Skin of body (tissue), 2 donors: Measurements from ENCODE around the gene ULBP2. TPM values are rescaled to one million over a fixed set of nuclear protein-coding genes. Genes with fewer than 3 reads are reported as not detected.
"Not testable (repeated sequence)": the region's sequence is repeated elsewhere in the genome, so short reads cannot be mapped to it uniquely, and the experiment has no call there.

ENCODE experiments used
- DNase-seq: peaks from one replicate; lab custom pipeline; 2025; lab: John Stamatoyannopoulos, UW
- total RNA-seq: library from RNA; depleted of rRNA; stranded (reverse); fragments of >200 nt; gene quantifications from one replicate; pipeline ENCODE4 v1.2.3, GENCODE V29; 2014

The ULBP2 gene
- total RNA-seq, 1 donor from 2014 or later, result 0.89 TPM

- DNase-seq, result not testable (repeated sequence)
Observed at GRCh38 chr6:149966319-149966718, 24.5 kb downstream of the ULBP2 start.

GRCh38 chr6:149967591-149967990 lies 25.8 kb downstream of the ULBP2 start:
- DNase-seq, result no peak

GRCh38 chr6:149967999-149968398 lies 26.2 kb downstream of the ULBP2 start:
- DNase-seq, result not testable (repeated sequence)

- DNase-seq, result not testable (repeated sequence)
Observed at GRCh38 chr6:149968909-149969308, 27.1 kb downstream of the ULBP2 start.

- DNase-seq, result no peak
Observed at GRCh38 chr6:149969635-149970034, 27.8 kb downstream of the ULBP2 start.

- not testable (repeated sequence) for DNase-seq
Observed at GRCh38 chr6:149974394-149974793, 32.6 kb downstream of the ULBP2 start.

GRCh38 chr6:149974825-149975224 lies 33.0 kb downstream of the ULBP2 start:
- DNase-seq, result no peak

- no peak for DNase-seq
Observed at GRCh38 chr6:149975400-149975799, 33.6 kb downstream of the ULBP2 start.

GRCh38 chr6:149977221-149977620 lies 35.4 kb downstream of the ULBP2 start:
- no peak for DNase-seq

- DNase-seq, result no peak
Observed at GRCh38 chr6:149978610-149979009, 36.8 kb downstream of the ULBP2 start.

- no peak for DNase-seq
Observed at GRCh38 chr6:149979293-149979692, 37.5 kb downstream of the ULBP2 start.

- DNase-seq, result no peak
Observed at GRCh38 chr6:149983145-149983544, 41.3 kb downstream of the ULBP2 start.

GRCh38 chr6:149984773-149985172 lies 43.0 kb downstream of the ULBP2 start:
- DNase-seq, result no peak

- DNase-seq, result no peak
Observed at GRCh38 chr6:149985481-149985937, 43.7 kb downstream of the ULBP2 start.

- DNase-seq, result no peak
Observed at GRCh38 chr6:149987602-149988107, 45.8 kb downstream of the ULBP2 start.

GRCh38 chr6:149988550-149989346 lies 46.9 kb downstream of the ULBP2 start:
- DNase-seq, result no peak

GRCh38 chr6:149990212-149990660 lies 48.4 kb downstream of the ULBP2 start:
- DNase-seq, result no peak

GRCh38 chr6:149990661-149991471 lies 49.1 kb downstream of the ULBP2 start:
- no peak for DNase-seq

- not testable (repeated sequence) for DNase-seq
Observed at GRCh38 chr6:149991472-149991795, 49.6 kb downstream of the ULBP2 start.

- no peak for DNase-seq
Observed at GRCh38 chr6:149991838-149992237, 50.0 kb downstream of the ULBP2 start.

- no peak for DNase-seq
Observed at GRCh38 chr6:149995235-149995750, 53.5 kb downstream of the ULBP2 start.

GRCh38 chr6:149995971-149996370 lies 54.2 kb downstream of the ULBP2 start:
- DNase-seq, result no peak
